Osteoblast (primary cell): Measurements from ENCODE around the gene SNAP25. TPM values are rescaled to one million over a fixed set of nuclear protein-coding genes. Genes with fewer than 3 reads are reported as not detected.

ENCODE experiments used
- DNase-seq: peaks from one replicate; pipeline ENCODE4 v3.0.0; 2011; ENCODE audit warnings: low spot score, mixed read lengths; ENCODE audit not compliant: insufficient read length; ENCODE audit errors: missing footprints
- H2AFZ ChIP-seq: 2 replicates; pipeline ENCODE4 v1.6.0; 2011; ENCODE audit warnings: mild to moderate bottlenecking, low read length
- H3K27ac ChIP-seq: 2 replicates; pipeline ENCODE4 v1.5.1; 2011; ENCODE audit warnings: mild to moderate bottlenecking, low read depth, low read length, moderate library complexity
- H3K27me3 ChIP-seq: 2 replicates; pipeline ENCODE4 v1.6.0; 2012; ENCODE audit warnings: mild to moderate bottlenecking, control low read depth, inconsistent platforms, low read length, moderate library complexity; ENCODE audit not compliant: insufficient read depth
- H3K36me3 ChIP-seq: 2 replicates; pipeline ENCODE4 v1.5.1; 2011; ENCODE audit warnings: mild to moderate bottlenecking, low read length, control low read depth, moderate library complexity; ENCODE audit not compliant: insufficient read depth
- H3K4me1 ChIP-seq: 2 replicates; pipeline ENCODE4 v1.5.1; 2011; ENCODE audit warnings: mild to moderate bottlenecking, low read length, control low read depth, moderate library complexity; ENCODE audit not compliant: insufficient read depth
- H3K4me2 ChIP-seq: 2 replicates; pipeline ENCODE4 v1.6.0; 2011; ENCODE audit warnings: mild to moderate bottlenecking, low read length; ENCODE audit not compliant: insufficient read depth
- H3K4me3 ChIP-seq: fragments of 200-600 bp; sonication (generic); 3 replicates; pipeline ENCODE4 v1.5.1; 2012; ENCODE audit warnings: mild to moderate bottlenecking, low read length, inconsistent platforms; ENCODE audit not compliant: insufficient read depth
- H3K79me2 ChIP-seq: 2 replicates; pipeline ENCODE4 v1.6.0; 2012; ENCODE audit warnings: mild to moderate bottlenecking, low read length, control low read depth, inconsistent platforms; ENCODE audit not compliant: insufficient read depth
- H3K9me3 ChIP-seq: 2 replicates; pipeline ENCODE4 v1.5.1; 2011; ENCODE audit warnings: low read depth, low read length, control low read depth
- H4K20me1 ChIP-seq: 2 replicates; pipeline ENCODE4 v1.6.0; 2012; ENCODE audit warnings: mild to moderate bottlenecking, low read length, control low read depth; ENCODE audit not compliant: insufficient read depth
- CTCF ChIP-seq: IDR thresholded peaks from 2 replicates; pipeline ENCODE4 v1.5.1; 2011; ENCODE audit warnings: mild to moderate bottlenecking, low read depth, low read length, moderate library complexity; ENCODE audit errors: extremely low read depth
- total RNA-seq: library from RNA; depleted of rRNA; stranded (reverse); fragments of >200 nt; gene quantifications from 2 replicates; pipeline ENCODE4 v1.2.3, GENCODE V29; 2012

The SNAP25 gene
- total RNA-seq, 1 donor = 1.8 TPM

- H2AFZ ChIP-seq = no peak overlapping the region
- no peaks in the 10 kb centered on the region for H4K20me1 ChIP-seq
- peaks cover 3% of the 10 kb centered on the region for H3K27me3 ChIP-seq
- no peaks in the 10 kb centered on the region for H3K4me1 ChIP-seq
- no peak for DNase-seq
- no peaks in the 10 kb centered on the region for H3K79me2 ChIP-seq
- no peak overlapping the region for H3K4me2 ChIP-seq
- TF ChIP-seq CTCF = no peak
- H3K4me3 ChIP-seq = no peak overlapping the region
- H3K27ac ChIP-seq = no peak overlapping the region
- H3K36me3 ChIP-seq = no peaks in the 10 kb centered on the region
- H3K9me3 ChIP-seq = no peaks in the 10 kb centered on the region
Observed at GRCh38 chr20:10236540-10237533, 18.2 kb downstream of the SNAP25 start.

GRCh38 chr20:10239954-10240353, 21.3 kb downstream of the SNAP25 start:
- TF ChIP-seq CTCF = no peak
- Histone ChIP-seq H3K4me3 (no peak overlapping the region), H3K27me3 (peaks cover 3% of the 10 kb centered on the region), H4K20me1 (no peaks in the 10 kb centered on the region), H3K4me1 (no peaks in the 10 kb centered on the region), H3K79me2 (no peaks in the 10 kb centered on the region), H3K27ac (no peak overlapping the region), H3K36me3 (no peaks in the 10 kb centered on the region), H3K4me2 (no peak overlapping the region), H2AFZ (no peak overlapping the region), H3K9me3 (no peaks in the 10 kb centered on the region)
- no peak for DNase-seq

- Histone ChIP-seq H4K20me1 (no peaks in the 10 kb centered on the region), H2AFZ (no peak overlapping the region), H3K27ac (no peak overlapping the region), H3K4me1 (no peaks in the 10 kb centered on the region), H3K27me3 (peaks cover 3% of the 10 kb centered on the region), H3K9me3 (no peaks in the 10 kb centered on the region), H3K4me2 (no peak overlapping the region), H3K36me3 (no peaks in the 10 kb centered on the region), H3K79me2 (no peaks in the 10 kb centered on the region), H3K4me3 (no peak overlapping the region)
- DNase-seq = no peak
- no peak for TF ChIP-seq CTCF
Observed at GRCh38 chr20:10240655-10241054, 22.0 kb downstream of the SNAP25 start.

- TF ChIP-seq CTCF = no peak
- no peak overlapping the region for H3K27ac ChIP-seq
- no peaks in the 10 kb centered on the region for H3K36me3 ChIP-seq
- no peaks in the 10 kb centered on the region for H4K20me1 ChIP-seq
- H2AFZ ChIP-seq = no peak overlapping the region
- H3K4me3 ChIP-seq = no peak overlapping the region
- no peak for DNase-seq
- no peak overlapping the region for H3K4me2 ChIP-seq
- no peaks in the 10 kb centered on the region for H3K4me1 ChIP-seq
- no peaks in the 10 kb centered on the region for H3K9me3 ChIP-seq
- no peaks in the 10 kb centered on the region for H3K79me2 ChIP-seq
- H3K27me3 ChIP-seq = peaks cover 3% of the 10 kb centered on the region
Observed at GRCh38 chr20:10242166-10242565, 23.5 kb downstream of the SNAP25 start.
